ENCODE data around the gene MACROD2.
"Not testable (repeated sequence)": the region's sequence is repeated elsewhere in the genome, so short reads cannot be mapped to it uniquely, and the experiment has no call there.

Gene MACROD2

DNA sequence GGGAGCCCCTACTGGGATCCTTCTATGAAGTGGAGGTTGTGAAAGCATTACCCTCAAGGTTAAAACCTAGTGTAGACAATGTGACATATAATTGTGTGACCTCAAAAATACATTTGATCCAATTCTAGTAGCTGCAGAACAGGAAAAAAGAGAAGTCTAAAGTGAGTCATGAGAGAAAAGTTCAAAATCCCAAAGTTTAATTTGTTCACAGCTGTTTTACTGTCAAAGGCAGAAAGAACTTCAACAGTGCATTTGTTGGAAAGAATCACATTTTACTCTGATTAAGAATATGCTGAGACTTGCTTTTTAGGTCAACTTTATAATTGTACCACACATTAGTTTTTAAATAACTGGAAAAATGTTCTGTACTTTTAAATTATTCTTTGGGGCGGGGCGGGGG lies 1369.5 kb downstream of the MACROD2 start:
- DNase-seq = no peak
- intact Hi-C loops (cut with DNase I) = no loop called here

DNA sequence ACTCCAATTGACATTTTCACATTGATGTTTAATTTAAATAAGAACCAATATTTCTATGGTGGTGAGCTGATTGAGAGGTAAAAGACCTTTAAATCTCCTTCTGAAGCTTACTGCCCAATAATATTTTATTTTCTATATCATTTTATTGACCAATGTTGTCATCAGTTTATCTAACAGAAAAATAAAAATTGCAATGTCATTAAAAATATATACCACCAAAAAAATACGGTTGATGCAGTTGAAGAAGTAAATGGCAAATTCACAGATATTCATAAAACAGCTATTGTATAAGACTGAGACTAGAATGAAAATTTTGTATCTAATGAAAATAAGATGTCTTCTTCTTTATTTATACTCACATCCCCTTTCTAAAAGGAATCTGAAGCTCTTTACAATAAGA lies 1375.1 kb downstream of the MACROD2 start:
- DNase-seq = no peak
- intact Hi-C loops (cut with DNase I) = no loop called here

DNA sequence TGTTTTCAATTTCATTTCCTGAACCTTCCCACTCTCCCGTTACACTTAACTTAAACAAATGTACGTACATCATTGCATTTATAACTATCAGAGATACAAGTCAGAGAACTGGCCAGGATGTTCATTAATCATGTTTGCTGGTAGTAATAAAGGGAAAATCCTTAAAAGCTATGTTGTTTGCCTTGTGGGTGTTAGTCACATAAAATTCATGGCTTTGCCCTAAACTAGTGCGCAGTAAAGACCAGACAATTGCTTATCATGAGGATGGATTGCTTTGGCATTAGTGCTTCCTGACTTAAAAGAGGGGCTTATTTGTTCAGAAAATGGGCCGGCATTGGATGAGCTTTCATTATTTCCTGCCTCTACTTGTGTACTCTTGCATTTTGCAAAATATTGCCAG lies 1379.4 kb downstream of the MACROD2 start:
- no peak for DNase-seq
- intact Hi-C loops (cut with DNase I) = no loop called here

GRCh38 chr20:15375836-15376235 lies 1380.5 kb downstream of the MACROD2 start:
- no peak for DNase-seq

GRCh38 chr20:15377603-15378002 lies 1382.3 kb downstream of the MACROD2 start:
- intact Hi-C loops (cut with DNase I); DNase-seq: not testable (repeated sequence)

More at GRCh38 chr20:15375836-15376235, 1380.5 kb downstream of the MACROD2 start:
- intact Hi-C loops (cut with DNase I) = no loop called here

- no peak for DNase-seq
- intact Hi-C loops (cut with DNase I) = no loop called here
These were observed 1382.8 kb downstream of the MACROD2 start for GRCh38 chr20:15378151-15378550.

DNA sequence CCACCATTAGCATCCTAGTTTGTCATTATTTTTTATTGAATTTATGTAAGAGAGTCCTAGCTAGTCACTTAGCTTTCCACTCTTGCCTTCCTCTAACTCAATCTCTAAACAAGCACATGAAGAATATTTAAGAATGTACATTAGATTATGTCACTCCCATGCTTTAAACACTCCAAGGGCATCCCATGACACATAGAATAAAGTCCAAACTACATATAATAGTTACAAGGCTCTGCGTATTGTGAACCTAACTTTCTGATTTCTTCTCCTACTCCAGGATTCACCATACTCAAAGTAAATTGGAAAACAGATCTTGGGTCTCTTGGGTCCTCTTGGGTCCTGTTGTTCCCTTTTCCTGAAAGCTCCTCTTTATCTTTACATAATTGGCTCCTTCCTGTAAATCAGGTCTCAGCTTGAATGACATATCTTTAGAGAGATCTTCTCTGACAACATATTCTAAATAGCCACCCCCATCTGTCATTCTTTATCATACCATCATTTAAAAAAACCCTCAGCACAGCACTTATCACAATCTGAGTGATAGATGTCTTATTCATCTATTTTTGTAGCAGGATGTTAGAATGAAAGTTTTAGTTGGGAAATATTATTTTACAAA lies 1384.5 kb downstream of the MACROD2 start:
- DNase-seq = no peak
- intact Hi-C loops (cut with DNase I) = no loop called here

DNA sequence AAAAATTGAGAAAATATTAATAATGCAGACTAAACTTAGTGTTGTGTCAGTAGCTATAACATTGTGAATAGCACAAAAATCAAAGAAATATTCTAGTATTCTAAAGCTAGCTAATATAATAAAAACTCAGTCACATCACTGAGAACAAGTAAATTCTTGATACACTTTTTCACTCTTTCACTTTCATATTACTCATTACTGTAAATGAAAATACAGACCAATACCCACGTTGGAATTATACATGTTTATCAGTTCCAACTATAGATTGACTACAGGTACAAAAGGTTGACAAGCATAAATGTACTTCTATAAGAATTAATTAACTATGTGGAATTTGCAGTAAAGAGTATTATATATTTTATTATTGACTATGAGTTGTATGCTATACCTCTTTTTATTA lies 1385.5 kb downstream of the MACROD2 start:
- intact Hi-C loops (cut with DNase I) = no loop called here

GRCh38 chr20:15387228-15387627 lies 1391.9 kb downstream of the MACROD2 start:
- intact Hi-C loops (cut with DNase I) = no loop called here
- DNase-seq = no peak

More for the DNA sequence above, 1385.5 kb downstream of the MACROD2 start:
- no peak for DNase-seq

DNA sequence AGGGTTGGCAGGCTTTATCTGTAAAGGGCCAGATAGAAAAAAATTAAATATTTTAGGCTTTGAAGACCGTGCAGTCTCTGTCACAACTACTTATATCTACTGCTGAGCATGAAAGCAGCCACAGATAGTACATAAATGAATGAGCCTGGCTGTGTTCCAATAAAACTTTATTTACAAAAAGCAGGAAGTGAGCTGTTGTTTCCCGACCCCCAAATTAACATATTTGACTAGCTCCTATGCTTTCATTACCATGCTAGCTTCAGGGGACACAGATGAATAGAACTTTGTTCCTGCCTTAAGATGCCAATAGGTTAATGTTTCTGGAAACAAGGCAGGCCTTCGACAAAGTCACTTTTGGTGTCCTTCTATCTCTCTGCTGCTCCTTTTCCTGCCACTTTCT lies 1400.1 kb downstream of the MACROD2 start:
- intact Hi-C loops (cut with DNase I) = no loop called here
- no peak for DNase-seq

DNA sequence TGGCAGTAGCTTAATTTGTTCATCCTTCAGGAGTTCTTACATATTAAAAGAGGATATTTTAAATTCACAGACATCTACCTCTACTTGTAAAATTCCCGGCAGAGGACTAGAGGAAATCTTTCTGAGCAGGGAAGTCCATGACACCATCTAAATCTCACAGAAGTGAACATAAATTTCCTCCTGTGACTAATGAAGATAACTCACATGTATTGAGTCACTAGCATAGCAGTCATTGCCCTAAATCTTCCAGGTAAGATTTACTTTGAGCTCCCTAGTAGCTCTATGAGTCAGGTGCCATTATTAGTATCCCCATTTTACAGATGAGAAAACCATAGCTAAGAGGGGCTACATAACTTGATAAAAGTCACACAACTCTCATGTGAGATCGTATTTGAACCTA lies 1400.7 kb downstream of the MACROD2 start:
- intact Hi-C loops (cut with DNase I) = no loop called here
- DNase-seq = no peak

DNA sequence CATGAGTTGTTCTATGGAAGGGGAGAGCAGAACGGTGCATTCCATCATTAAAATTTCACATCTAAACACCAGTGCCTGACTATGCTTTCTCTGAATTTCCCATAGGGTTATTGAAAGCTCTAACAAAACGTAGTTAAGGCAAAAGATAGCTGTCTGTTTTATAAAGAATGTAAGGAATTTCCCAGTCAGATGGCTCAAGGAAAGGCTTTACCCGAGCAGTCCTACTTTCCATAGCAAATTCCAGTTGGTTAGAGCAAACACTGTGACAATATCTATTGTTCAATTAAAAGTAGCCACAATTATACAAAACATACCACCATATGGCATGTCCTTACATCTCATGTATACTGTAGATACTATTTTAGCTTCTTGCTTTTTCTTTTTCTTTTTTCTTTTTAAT lies 1401.6 kb downstream of the MACROD2 start:
- no peak for DNase-seq
- intact Hi-C loops (cut with DNase I) = no loop called here

- intact Hi-C loops (cut with DNase I) = no loop called here
These were observed 1404.5 kb downstream of the MACROD2 start for GRCh38 chr20:15399781-15400180.

DNA sequence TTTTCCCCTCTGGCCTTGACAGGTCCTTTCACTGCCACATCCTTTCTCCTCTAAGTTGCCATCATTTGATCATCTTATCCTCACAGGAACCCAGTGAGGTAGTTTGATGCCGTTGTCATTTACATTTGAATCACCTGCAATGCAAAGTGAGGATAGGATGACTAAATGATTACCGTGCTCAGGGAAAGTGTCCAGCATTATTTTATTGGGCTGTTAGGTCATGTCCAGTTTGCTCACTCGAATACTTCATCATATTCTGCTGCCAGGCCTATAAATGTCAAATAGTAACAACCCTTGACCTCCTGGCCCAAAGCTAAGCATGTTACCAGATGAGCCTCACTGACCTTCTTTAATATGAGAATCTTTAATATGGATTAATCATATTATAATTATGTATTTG lies 1410.8 kb downstream of the MACROD2 start:
- intact Hi-C loops (cut with DNase I) = no loop called here
- no peak for DNase-seq

More at GRCh38 chr20:15399781-15400180, 1404.5 kb downstream of the MACROD2 start:
- DNase-seq = no peak

DNA sequence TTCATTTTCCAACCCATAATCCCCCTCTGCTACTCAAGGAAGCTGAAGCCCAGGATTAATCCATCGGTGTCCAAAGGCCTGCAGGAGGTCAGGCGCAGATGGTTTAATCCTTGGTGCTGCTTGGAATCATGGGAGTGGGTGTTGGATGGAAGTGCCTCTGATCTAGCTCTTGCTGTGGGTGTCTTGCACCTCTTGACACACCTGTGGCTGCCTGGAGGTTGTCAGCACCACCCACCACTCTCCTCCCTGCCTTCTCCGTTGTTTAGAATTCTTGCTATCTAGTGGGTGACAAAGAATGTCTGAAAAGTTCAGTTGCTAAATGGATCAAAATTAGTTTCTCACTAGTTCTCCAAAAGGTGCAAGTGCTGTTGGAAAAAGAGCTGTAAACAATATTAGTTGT lies 1416.5 kb downstream of the MACROD2 start:
- intact Hi-C loops (cut with DNase I) = no loop called here
- peak in 37 of 42 donors; percentile 4 to 88 (median 40) for DNase-seq

- DNase-seq = no peak
- intact Hi-C loops (cut with DNase I) = no loop called here
These were observed 1420.6 kb downstream of the MACROD2 start for GRCh38 chr20:15415908-15416307.

DNA sequence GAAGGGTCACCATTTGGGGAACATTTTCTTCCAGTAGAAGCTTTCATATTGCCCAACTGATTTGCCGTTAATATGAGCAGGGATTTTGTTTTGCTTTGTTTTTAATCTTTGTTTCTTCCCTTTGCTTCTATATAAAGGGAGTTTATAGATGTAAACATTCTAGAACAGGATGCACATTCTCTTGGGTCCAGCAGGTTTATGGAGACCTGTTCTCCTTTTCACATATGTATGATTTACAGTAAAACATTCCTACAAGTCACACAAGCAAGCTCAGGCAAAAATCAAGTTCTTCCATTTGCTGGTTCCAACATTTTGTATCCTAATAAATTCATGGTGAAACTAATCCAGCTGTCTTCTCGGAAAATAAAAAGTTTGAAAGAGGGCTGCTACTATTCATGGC lies 1424.5 kb downstream of the MACROD2 start:
- no peak for DNase-seq
- intact Hi-C loops (cut with DNase I) = no loop called here

DNA sequence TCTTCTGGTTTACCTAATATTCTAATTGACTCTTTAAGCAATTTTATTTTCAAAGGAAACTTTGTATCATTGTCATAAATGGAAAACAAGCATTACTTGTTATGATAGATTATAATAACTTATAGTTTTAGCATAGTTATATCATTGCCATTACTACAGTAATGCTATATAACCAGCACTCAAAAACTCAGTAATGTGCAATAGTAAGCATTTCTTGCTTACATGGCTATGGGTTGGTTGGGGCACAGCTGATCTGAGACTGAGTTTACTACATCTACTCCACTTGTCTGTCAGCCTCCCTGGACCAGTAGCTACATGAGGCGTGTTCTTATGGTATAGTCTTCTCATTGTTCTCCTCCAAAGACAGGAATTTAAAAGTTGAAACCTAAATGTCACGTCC lies 1427.7 kb downstream of the MACROD2 start:
- intact Hi-C loops (cut with DNase I) = no loop called here
- DNase-seq = no peak

- intact Hi-C loops (cut with DNase I) = no loop called here
- no peak for DNase-seq
These were observed 1444.2 kb downstream of the MACROD2 start for GRCh38 chr20:15439551-15439950.

- DNase-seq = no peak
- intact Hi-C loops (cut with DNase I) = no loop called here
These were observed 1444.9 kb downstream of the MACROD2 start for GRCh38 chr20:15440049-15440820.

All from head of caudate nucleus (tissue), 42 donors.